Mesenteric fat pad (tissue), 1 donor: ENCODE results near the gene VPS26C. TPM values are rescaled to one million over a fixed set of nuclear protein-coding genes. Genes with fewer than 3 reads are reported as not detected.

Experiments
- total RNA-seq: library from RNA; stranded (reverse); fragmentation: NEBNext Ultra II Directional; extraction: Animal tissue kit (Norgen Biotek cat#: 25700); gene quantifications from one replicate; pipeline ENCODE4 v1.2.1, GENCODE V29; 2021
- donor health status: DM: yes; HTN: yes; CAD: no.

The VPS26C gene
- total RNA-seq, 1 donor from 2014 or later, result 48.5 TPM

Other genes with a start within 250 kb of the VPS26C start
- gene PIGP, start 194.3 kb downstream of the VPS26C start, total RNA-seq, result 31.3 TPM
- gene TTC3, start 194.1 kb downstream of the VPS26C start, total RNA-seq, result 141 TPM
- 48.8 TPM for gene DYRK1A, start 99.4 kb upstream of the VPS26C start, total RNA-seq